Measurements from ENCODE around the gene CDH12.

Gene CDH12

DNA sequence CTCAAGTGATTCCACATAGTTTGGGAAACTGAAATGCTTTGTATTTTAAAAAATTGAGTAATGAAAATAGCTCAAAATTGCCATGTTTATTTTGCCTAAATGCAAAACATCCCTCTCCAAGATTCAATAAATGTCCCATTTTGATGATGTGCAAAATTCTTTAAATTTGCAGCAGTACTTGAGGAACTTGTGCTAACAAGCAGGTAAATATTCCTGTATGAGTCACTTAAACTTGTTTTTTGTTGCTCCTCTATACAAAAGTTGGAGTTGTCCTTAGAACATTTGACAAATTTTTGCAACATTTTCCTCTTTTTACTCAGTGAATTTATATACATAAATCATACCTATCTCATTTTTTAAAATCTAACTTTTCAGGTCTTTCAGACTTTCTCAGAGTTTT is 280.2 kb downstream of the CDH12 start:
- no peaks in the 10 kb centered on the region for H3K36me3 ChIP-seq (replicated peaks)
- H3K4me3 ChIP-seq (ENCODE audit: low read depth, low read length) = no peak overlapping the region
- in situ Hi-C loops (cut with HindIII; ENCODE audit: low pct_ligation_motif_present, low sequenced_read_pairs) = no loop called here
- no peak for DNase-seq
- no peak overlapping the region for H3K27ac ChIP-seq
- TF ChIP-seq, protein P1, sequence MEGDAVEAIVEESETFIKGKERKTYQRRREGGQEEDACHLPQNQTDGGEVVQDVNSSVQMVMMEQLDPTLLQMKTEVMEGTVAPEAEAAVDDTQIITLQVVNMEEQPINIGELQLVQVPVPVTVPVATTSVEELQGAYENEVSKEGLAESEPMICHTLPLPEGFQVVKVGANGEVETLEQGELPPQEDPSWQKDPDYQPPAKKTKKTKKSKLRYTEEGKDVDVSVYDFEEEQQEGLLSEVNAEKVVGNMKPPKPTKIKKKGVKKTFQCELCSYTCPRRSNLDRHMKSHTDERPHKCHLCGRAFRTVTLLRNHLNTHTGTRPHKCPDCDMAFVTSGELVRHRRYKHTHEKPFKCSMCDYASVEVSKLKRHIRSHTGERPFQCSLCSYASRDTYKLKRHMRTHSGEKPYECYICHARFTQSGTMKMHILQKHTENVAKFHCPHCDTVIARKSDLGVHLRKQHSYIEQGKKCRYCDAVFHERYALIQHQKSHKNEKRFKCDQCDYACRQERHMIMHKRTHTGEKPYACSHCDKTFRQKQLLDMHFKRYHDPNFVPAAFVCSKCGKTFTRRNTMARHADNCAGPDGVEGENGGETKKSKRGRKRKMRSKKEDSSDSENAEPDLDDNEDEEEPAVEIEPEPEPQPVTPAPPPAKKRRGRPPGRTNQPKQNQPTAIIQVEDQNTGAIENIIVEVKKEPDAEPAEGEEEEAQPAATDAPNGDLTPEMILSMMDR (IDR thresholded peaks at IDR 0.05; ENCODE audit: low read depth, low read length, missing control alignments) = no peak
- no peaks in the 10 kb centered on the region for H3K27me3 ChIP-seq (replicated peaks)

DNA sequence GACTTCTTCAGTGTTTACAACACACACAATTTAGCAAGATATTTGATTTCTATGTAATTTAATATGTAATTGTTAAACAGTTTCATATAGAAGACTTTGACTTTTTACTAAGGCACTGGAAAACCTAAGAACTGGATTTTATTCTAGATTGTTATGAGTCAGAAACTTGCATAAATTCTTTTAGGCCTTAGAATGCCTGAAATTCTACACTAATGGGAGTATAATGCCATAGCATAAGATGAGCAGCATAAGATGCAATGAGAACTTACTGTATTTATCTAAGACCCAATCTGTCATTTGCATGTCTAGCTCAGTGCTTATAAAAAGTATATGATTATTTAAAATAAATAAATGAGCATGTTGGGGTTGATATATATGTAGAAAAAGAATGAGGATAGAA is 285.2 kb downstream of the CDH12 start:
- Histone ChIP-seq H3K27ac (no peak overlapping the region), H3K36me3 (replicated peaks) (no peaks in the 10 kb centered on the region), H3K4me3 (ENCODE audit: low read depth, low read length) (no peak overlapping the region), H3K27me3 (replicated peaks) (no peaks in the 10 kb centered on the region)
- in situ Hi-C loops (cut with HindIII; ENCODE audit: low pct_ligation_motif_present, low sequenced_read_pairs) = no loop called here
- TF ChIP-seq, protein P1 (IDR thresholded peaks at IDR 0.05; ENCODE audit: low read depth, low read length, missing control alignments) = no peak
- no peak for DNase-seq

DNA sequence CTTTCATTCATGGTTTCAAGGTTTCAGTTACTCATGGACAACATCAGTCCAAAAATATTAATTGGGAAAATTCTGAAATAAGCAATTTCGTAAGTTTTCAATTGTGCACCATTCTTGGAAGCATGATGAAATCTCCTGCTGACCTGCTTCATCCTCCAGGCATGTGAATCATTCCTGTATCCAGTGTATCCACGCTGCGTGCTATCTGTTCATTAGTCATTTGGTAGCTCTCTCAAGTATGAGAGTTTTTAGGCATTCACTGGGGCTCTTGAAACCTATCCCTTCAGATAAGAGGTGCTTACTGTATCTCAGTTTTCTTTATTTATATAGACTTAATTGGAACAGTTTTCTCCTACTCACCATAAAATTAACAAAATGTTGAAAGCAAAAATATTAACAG is 293.0 kb downstream of the CDH12 start:
- no peaks in the 10 kb centered on the region for H3K36me3 ChIP-seq (replicated peaks)
- DNase-seq = peak; percentile 1
- no peak overlapping the region for H3K4me3 ChIP-seq (ENCODE audit: low read depth, low read length)
- in situ Hi-C loops (cut with HindIII; ENCODE audit: low pct_ligation_motif_present, low sequenced_read_pairs) = no loop called here
- no peak overlapping the region for H3K27ac ChIP-seq
- H3K27me3 ChIP-seq (replicated peaks) = no peaks in the 10 kb centered on the region
- TF ChIP-seq, protein P1 (IDR thresholded peaks at IDR 0.05; ENCODE audit: low read depth, low read length, missing control alignments) = no peak

DNA sequence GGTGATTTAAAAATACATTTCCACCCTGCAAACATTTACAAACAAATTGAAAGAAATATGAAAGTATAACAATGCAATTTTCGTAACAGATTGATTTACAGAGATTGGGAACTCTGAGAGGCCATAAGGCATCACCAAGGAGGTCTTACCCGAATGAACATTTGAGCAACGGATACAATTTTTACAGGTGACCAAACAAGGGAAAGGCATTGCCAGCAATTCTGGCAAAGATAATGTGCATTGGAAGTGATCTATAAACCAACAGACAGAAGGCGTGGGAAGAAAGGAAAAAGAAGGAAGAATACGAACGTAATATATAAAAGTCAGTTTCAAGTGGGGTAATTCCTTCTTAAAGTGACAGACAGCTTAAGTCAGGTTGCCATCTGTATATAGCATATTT is 295.9 kb downstream of the CDH12 start:
- no peaks in the 10 kb centered on the region for H3K27me3 ChIP-seq (replicated peaks)
- no peak overlapping the region for H3K27ac ChIP-seq
- in situ Hi-C loops (cut with HindIII; ENCODE audit: low pct_ligation_motif_present, low sequenced_read_pairs) = no loop called here
- DNase-seq = no peak
- H3K4me3 ChIP-seq (ENCODE audit: low read depth, low read length) = no peak overlapping the region
- no peaks in the 10 kb centered on the region for H3K36me3 ChIP-seq (replicated peaks)
- TF ChIP-seq, protein P1 (IDR thresholded peaks at IDR 0.05; ENCODE audit: low read depth, low read length, missing control alignments) = no peak

DNA sequence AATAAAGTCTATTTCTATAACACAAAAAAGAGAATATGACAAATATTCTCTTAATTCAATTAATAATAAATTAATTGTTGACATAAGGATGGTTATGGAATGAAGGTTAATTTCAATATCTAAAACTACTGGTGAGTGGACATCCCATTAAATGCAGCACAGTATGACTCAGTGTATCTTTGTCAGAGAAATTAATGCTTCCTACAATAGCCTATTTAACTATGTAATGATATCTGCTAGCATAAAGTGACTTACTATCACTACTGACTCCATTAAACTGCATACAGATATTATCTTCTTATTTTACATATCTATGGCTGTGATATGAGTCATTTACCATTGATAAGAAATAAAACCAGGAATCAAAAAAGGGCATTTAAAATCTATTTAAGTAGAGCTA is 298.7 kb downstream of the CDH12 start:
- in situ Hi-C loops (cut with HindIII; ENCODE audit: low pct_ligation_motif_present, low sequenced_read_pairs) = no loop called here
- H3K4me3 ChIP-seq (ENCODE audit: low read depth, low read length) = no peak overlapping the region
- no peak for DNase-seq
- H3K27me3 ChIP-seq (replicated peaks) = no peaks in the 10 kb centered on the region
- no peak overlapping the region for H3K27ac ChIP-seq
- TF ChIP-seq, protein P1 (IDR thresholded peaks at IDR 0.05; ENCODE audit: low read depth, low read length, missing control alignments) = no peak
- H3K36me3 ChIP-seq (replicated peaks) = no peaks in the 10 kb centered on the region

DNA sequence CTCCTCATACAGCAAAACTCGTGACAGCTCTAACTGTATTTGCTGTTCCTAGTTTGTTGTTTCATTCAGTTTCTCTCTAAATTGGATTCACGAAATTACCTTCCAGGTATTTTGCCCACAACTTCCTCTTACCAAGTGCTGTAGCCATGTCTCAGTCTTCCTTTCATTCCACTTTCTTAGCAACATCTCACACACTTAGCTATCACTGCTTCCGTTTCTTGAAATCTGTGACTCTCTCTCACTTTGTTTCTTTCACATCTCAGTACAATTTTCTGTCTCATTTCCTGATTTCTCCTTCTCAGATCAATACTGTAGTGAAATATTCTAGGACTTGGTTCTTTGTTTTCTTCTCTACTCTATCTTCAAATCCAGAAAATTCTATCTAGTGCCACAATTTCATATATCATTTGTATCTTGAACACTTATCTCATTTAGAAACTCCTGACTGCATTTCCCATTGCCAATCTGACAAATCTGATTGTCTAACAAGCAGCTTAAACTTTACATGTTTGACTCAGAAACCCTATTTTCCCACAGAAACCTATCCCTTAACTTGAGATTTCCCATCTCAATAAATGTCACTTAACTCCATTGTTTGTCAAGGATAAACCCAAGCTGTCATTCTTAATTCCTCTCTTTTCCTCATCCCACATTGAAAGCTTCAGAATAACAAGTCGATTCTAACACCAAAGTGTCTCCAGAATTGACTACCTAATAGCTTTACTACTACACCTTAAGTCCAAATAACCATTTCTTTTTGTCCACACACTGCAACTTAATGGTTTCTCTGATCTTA is 303.1 kb downstream of the CDH12 start:
- no peak for DNase-seq
- in situ Hi-C loops (cut with HindIII; ENCODE audit: low pct_ligation_motif_present, low sequenced_read_pairs) = no loop called here
- Histone ChIP-seq H3K4me3 (ENCODE audit: low read depth, low read length) (no peak overlapping the region), H3K36me3 (replicated peaks) (no peaks in the 10 kb centered on the region), H3K27me3 (replicated peaks) (no peaks in the 10 kb centered on the region), H3K27ac (no peak overlapping the region)
- TF ChIP-seq, protein P1 (IDR thresholded peaks at IDR 0.05; ENCODE audit: low read depth, low read length, missing control alignments) = no peak

Data from brain microvascular endothelial cell (primary cell).